HG03442 (cell line): ENCODE measurements around the gene TMBIM1.
"Not testable (repeated sequence)": the region's sequence is repeated elsewhere in the genome, so short reads cannot be mapped to it uniquely, and the experiment has no call there.

Source experiments
- ATAC-seq: cut with Tn5 transposase; IDR thresholded peaks from one replicate; pipeline ENCODE4 v1.9.1; 2021; ENCODE audit warnings: mild to moderate bottlenecking, moderate library complexity; ENCODE audit not compliant: unreplicated experiment

TMBIM1 gene

GRCh38 chr2:218319813-218320365 is 27.6 kb upstream of the TMBIM1 start:
- ATAC-seq, result no peak

GRCh38 chr2:218318241-218318640 is 25.9 kb upstream of the TMBIM1 start:
- no peak for ATAC-seq

GRCh38 chr2:218317835-218318234 is 25.5 kb upstream of the TMBIM1 start:
- ATAC-seq, result no peak

- ATAC-seq, result no peak
Measured at GRCh38 chr2:218317303-218317630, 25.0 kb upstream of the TMBIM1 start.

- ATAC-seq, result no peak
Measured at GRCh38 chr2:218315397-218315796, 23.1 kb upstream of the TMBIM1 start.

GRCh38 chr2:218314764-218315163 is 22.5 kb upstream of the TMBIM1 start:
- ATAC-seq, result not testable (repeated sequence)

- ATAC-seq, result no peak
Measured at GRCh38 chr2:218313356-218313755, 21.1 kb upstream of the TMBIM1 start.

- no peak for ATAC-seq
Measured at GRCh38 chr2:218312267-218312756, 20.0 kb upstream of the TMBIM1 start.

- not testable (repeated sequence) for ATAC-seq
Measured at GRCh38 chr2:218311541-218312266, 19.4 kb upstream of the TMBIM1 start.

GRCh38 chr2:218310853-218311540 is 18.7 kb upstream of the TMBIM1 start:
- no peak for ATAC-seq

- no peak for ATAC-seq
Measured at GRCh38 chr2:218307415-218308090, 15.2 kb upstream of the TMBIM1 start.

GRCh38 chr2:218306184-218306920 is 14.0 kb upstream of the TMBIM1 start:
- no peak for ATAC-seq

- ATAC-seq, result no peak
Measured at GRCh38 chr2:218305383-218305782, 13.1 kb upstream of the TMBIM1 start.

- peak; percentile 67 for ATAC-seq
Measured at GRCh38 chr2:218301176-218301819, 9.0 kb upstream of the TMBIM1 start.

- ATAC-seq, result no peak
Measured at GRCh38 chr2:218300141-218300540, 7.8 kb upstream of the TMBIM1 start.

GRCh38 chr2:218298314-218298875 is 6.1 kb upstream of the TMBIM1 start:
- ATAC-seq, result no peak

- ATAC-seq, result no peak
Measured at GRCh38 chr2:218296847-218297246, 4.5 kb upstream of the TMBIM1 start.

GRCh38 chr2:218296200-218296599 is 3.9 kb upstream of the TMBIM1 start:
- ATAC-seq, result no peak

GRCh38 chr2:218295029-218295428 is 2.7 kb upstream of the TMBIM1 start:
- ATAC-seq, result no peak

GRCh38 chr2:218294430-218295022 is 2.2 kb upstream of the TMBIM1 start:
- ATAC-seq, result no peak
